Ascending aorta (tissue), 2 donors: ENCODE results near the gene FBP1. TPM values are rescaled to one million over a fixed set of nuclear protein-coding genes. Genes with fewer than 3 reads are reported as not detected.

ENCODE experiments used
- DNase-seq, 2 donors: peaks; one replicate each; pipeline ENCODE4 v3.0.0-alpha.2; 2019; ENCODE audit warnings: low spot score in 2 of 2
- H3K27ac ChIP-seq, 2 donors: fragments of 200-600 bp; sonication (generic); one replicate each; pipeline ENCODE4 v1.5.1; 2016 to 2017; ENCODE audit warnings: mild to moderate bottlenecking in 1 of 2
- H3K27me3 ChIP-seq: fragments of 200-600 bp; sonication (generic); one replicate; pipeline ENCODE4 v1.5.1; 2017
- H3K36me3 ChIP-seq, 2 donors: fragments of 200-600 bp; sonication (generic); one replicate each; pipeline ENCODE4 v1.5.1; 2016
- H3K4me1 ChIP-seq, 2 donors: fragments of 200-600 bp; sonication (generic); one replicate each; pipeline ENCODE4 v1.5.1; 2016 to 2017; ENCODE audit warnings: mild to moderate bottlenecking in 1 of 2
- H3K4me3 ChIP-seq, 2 donors: fragments of 200-600 bp; sonication (generic); one replicate each; pipeline ENCODE4 v1.5.1; 2016 to 2017; ENCODE audit warnings: mild to moderate bottlenecking in 1 of 2
- H3K9me3 ChIP-seq, 2 donors: fragments of 200-600 bp; sonication (generic); one replicate each; pipeline ENCODE4 v1.5.1; 2016
- CTCF ChIP-seq, 3 experiments: fragments of 200-600 bp in 2 of 3; fragments of 450-650 bp in 1 of 3; sonication (generic) in 2 of 3; IDR thresholded peaks; one replicate each; pipeline ENCODE4 v1.5.1; 2016 to 2019; ENCODE audit warnings: antibody characterized with exemption in 3 of 3, mild to moderate bottlenecking in 1 of 3, moderate library complexity in 1 of 3
- intact Hi-C: fragments of 100-400 bp; cut with DNase I; formaldehyde crosslinking; loops from one replicate; pipeline ENCODE4 v1.15.1; 2023
- total RNA-seq: library from RNA; depleted of rRNA; stranded (reverse); fragments of >200 nt; gene quantifications from one replicate; pipeline ENCODE4 v1.1.0, GENCODE V29; 2016

Gene FBP1
- total RNA-seq, 1 donor from 2014 or later, result 4.8 TPM

DNA sequence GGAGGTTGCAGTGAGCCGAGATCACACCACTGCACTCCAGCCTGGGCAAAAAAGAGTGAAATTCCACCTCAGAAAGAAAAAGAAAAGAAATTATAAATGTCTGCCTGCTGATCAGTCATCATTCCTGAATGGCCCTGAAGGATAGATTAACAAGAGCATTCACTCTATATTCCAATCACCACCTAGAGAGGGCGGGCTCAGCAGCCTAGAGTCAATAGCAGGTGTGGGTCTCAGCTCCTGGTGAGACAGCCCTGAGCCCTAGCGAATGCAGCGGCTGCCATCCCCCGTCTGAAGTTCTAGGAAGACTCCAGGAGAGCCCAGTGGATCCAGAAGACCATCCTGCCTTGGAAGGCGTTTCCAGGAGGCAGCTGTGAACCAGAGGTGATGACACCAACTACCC lies 12.0 kb downstream of the FBP1 start:
- Histone ChIP-seq H3K4me3 (no peak overlapping the region), H3K27ac (no peak overlapping the region), H3K36me3 (no peaks in the 10 kb centered on the region), H3K9me3 (no peaks in the 10 kb centered on the region), H3K27me3 (no peaks in the 10 kb centered on the region), H3K4me1 (peaks cover 0 to 4% of the 10 kb centered on the region in 2 donors)
- TF ChIP-seq CTCF (IDR thresholded peaks at IDR 0.05), result no peak
- no peak for DNase-seq
- intact Hi-C loops, result no loop called here

DNA sequence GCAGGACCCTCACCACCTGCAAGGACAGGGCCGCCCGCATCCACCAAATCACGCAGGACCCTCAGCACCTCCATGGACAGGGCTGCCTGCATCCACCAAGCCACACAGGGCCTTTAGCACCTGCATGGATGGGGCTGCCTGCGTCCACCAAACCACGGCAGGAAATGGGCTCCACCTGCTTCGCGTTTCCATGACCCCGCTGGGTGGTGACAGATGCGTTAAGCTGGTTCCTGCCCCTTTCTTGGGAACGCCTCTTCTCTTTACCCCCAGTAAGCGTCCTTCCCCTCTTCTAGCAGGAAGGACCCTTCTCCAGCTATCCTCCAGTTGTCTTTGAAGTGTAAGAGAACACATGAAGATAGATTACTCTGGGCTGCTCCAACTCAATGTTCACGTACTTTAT lies 13.5 kb downstream of the FBP1 start:
- no peak for DNase-seq
- Histone ChIP-seq H3K36me3 (no peaks in the 10 kb centered on the region), H3K4me1 (peaks cover 0 to 4% of the 10 kb centered on the region in 2 donors), H3K27me3 (no peaks in the 10 kb centered on the region), H3K4me3 (no peak overlapping the region), H3K27ac (no peak overlapping the region), H3K9me3 (no peaks in the 10 kb centered on the region)
- no peak for TF ChIP-seq CTCF (IDR thresholded peaks at IDR 0.05)
- intact Hi-C loops, result no loop called here

DNA sequence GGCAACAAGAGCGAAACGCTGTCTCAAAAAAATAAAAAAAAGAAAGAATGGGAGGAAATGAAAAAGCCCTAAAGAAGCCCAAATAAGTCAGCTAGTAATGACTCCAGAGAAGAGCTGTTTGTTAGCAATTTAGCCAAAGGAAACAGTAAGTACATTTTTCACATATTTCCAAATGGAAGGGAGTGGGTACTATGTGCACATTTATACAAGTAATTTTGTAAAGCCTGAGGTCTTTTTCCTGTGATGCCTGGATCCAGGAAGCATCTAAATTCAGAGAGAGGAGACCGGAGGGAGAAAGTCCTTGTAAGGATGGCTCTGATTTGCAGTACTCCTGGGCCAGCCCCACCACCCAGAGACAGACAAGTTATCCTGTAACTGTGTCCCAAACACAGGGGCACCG lies 14.7 kb downstream of the FBP1 start:
- no peak for TF ChIP-seq CTCF (IDR thresholded peaks at IDR 0.05)
- peak overlapping the region; percentile 2 to 37 for H3K27ac ChIP-seq

GRCh38 chr9:94623253-94623652 lies 16.1 kb downstream of the FBP1 start:
- Histone ChIP-seq H3K4me3 (no peak overlapping the region), H3K36me3 (no peaks in the 10 kb centered on the region), H3K4me1 (peaks cover 0 to 8% of the 10 kb centered on the region in 2 donors), H3K27ac (no peak overlapping the region), H3K9me3 (no peaks in the 10 kb centered on the region), H3K27me3 (no peaks in the 10 kb centered on the region)
- no peak for TF ChIP-seq CTCF (IDR thresholded peaks at IDR 0.05)
- intact Hi-C loops, result no loop called here
- no peak for DNase-seq

More for the DNA sequence above, 14.7 kb downstream of the FBP1 start:
- Histone ChIP-seq H3K4me1 (peaks cover 0 to 4% of the 10 kb centered on the region in 2 donors), H3K9me3 (no peaks in the 10 kb centered on the region), H3K36me3 (no peaks in the 10 kb centered on the region), H3K4me3 (no peak overlapping the region), H3K27me3 (no peaks in the 10 kb centered on the region)
- intact Hi-C loops, result no loop called here
- DNase-seq, result no peak

- intact Hi-C loops, result no loop called here
- no peak for TF ChIP-seq CTCF (IDR thresholded peaks at IDR 0.05)
- no peaks in the 10 kb centered on the region for H3K27me3 ChIP-seq
- H3K9me3 ChIP-seq, result no peaks in the 10 kb centered on the region
- H3K27ac ChIP-seq, result no peak overlapping the region
- DNase-seq, result no peak
- no peak overlapping the region for H3K4me3 ChIP-seq
- peaks cover 0 to 8% of the 10 kb centered on the region in 2 donors for H3K4me1 ChIP-seq
- no peaks in the 10 kb centered on the region for H3K36me3 ChIP-seq
These were observed 17.1 kb downstream of the FBP1 start for GRCh38 chr9:94622087-94622800.
